Activated gamma-delta T cell treated with Interleukin-2 at 50 U/mL for 16 hours (primary cell): ENCODE data around the gene FBN2.
"Not testable (repeated sequence)": the region's sequence is repeated elsewhere in the genome, so short reads cannot be mapped to it uniquely, and the experiment has no call there.

Experiments used
- DNase-seq: peaks from one replicate; pipeline ENCODE4 v3.0.0-alpha.2; 2020

Gene FBN2

DNA sequence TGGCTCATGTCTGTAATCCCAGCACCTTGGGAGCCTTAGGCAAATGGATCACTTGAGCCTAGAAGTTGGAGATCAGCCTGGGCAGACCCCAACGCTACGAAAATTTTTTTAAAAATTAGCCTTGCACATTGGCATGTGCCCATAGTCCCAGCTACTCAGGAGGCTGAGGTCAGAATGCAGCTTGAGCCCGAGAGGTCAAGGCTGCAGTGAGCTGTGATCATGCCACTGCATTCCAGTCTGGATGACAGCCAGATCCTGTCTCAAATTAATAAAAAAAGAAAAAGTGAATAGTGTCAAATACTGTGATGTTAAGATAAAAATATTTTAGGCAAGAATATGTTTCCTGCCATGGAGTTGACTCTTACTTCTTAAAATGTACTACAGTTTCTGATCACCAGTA is 5.3 kb downstream of the FBN2 start:
- no peak for DNase-seq

DNA sequence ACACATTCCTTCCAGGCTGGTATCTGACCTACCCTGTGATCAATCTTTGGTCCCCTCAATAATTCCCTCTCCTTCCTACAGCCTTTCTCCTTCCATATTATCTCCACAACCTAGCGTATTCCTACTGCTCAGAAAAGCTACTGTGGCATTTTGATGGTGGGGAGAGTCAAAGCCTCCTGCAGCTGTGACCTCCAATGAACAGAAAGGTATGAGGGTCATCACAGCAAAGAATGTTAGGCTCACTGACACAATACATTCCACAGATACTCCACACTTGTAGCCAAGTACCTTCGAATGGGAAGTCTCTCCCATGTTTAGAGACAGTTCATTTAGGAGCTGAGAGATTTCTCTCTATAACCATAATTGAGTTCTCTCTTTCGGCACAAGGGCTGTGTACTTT is 5.9 kb downstream of the FBN2 start:
- DNase-seq = no peak

DNA sequence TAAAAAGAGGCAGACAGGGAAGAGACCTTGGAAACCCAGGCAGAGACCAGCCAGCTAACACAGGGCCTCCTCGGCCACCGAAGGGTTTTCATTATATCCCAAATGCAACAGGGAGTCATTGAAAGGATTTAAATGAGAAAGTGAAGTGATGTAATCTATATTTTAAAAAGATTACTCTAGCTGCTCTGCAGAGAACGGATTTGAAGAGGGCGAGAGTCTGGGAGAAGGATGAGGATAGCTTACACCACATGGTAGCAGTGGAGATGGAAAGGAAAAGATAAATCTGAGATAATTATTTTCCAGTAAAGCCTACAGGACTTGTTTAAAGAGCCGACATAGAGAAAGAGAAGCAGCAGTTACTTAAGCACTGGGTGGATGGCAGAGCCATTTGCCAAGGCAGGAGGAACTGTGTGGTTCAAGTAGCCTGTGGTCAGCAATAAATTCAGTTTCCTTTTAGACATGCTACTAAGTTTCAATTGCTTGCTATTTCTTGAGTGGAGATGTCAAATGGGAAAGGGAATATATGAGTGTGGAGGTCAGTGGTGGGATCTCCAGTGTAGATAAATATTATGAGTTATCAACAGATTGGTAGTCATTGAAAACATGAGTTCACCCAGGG is 9.3 kb downstream of the FBN2 start:
- DNase-seq = no peak

DNA sequence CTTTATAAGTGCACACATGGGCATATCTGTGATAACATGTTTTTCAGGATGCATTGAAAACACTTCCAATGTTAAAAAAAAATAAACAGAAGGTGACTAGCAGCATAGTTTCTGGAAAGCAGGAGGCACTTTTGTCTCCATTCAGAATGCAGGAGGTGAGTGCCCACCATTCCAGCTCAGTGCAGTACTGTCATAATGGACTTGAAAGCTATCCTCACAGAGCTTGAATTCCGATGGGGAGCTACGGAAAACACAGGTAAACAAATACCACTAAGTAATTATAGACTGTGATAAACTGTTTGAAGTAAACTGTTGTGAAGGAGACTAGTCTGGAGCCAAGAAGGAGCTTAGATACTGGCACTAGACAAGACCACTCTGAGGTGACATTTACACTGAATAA is 9.9 kb downstream of the FBN2 start:
- DNase-seq = no peak

DNA sequence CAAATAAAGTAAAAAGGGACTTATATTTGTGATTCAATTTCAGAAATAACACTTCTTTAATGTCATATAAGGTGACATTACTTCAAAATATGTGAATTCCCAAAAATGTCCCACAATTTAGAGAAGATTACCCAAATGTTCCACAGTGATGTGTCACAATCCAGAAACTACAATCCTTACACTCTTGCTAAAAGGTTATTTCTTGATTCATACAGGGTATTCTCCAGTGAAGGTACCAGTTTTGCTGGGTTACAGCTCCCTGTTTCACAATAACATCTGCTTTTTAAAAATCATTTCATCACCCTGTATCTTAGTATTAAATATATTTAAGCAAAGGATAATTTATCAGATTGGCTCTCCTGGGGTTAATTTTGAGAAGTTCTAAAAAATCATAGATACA is 11.0 kb downstream of the FBN2 start:
- DNase-seq = no peak

DNA sequence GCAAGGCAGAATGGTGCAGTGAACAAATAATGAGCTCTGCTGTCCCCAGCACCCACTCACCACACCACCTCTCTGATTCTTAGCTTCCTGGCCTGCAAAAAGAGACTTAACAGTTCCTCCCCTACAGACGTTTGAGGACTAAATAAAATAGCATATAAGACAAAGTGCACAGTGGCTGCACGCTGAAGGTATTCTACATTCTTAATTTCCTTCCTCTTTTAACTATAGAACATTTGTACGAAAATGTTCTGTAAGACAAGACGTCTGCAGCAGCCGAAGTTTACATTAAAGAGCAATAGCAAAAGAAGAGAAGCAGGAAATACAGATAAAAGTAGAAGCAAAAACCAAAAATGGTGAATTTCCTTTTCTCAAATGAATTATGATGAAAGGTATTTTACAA is 15.7 kb downstream of the FBN2 start:
- no peak for DNase-seq

DNA sequence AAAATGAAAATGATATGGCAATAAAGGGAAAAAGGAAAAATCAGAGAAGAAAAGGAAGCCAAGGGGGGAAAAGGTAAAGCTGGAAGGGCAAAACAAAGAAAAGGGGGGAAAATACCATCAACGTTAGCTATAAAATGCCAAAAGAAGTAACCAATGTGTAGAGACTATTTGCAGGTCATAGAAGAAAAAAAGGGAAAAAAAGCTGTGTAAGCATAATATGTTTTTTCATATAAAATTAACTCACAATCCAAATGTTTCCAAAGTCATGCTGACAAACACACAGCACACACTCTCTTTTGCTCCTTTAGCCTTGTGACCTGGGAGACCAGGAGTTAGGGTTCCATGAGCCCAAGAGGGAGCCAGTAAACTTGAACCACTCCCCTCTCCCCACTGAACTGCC is 18.2 kb downstream of the FBN2 start:
- DNase-seq = no peak

DNA sequence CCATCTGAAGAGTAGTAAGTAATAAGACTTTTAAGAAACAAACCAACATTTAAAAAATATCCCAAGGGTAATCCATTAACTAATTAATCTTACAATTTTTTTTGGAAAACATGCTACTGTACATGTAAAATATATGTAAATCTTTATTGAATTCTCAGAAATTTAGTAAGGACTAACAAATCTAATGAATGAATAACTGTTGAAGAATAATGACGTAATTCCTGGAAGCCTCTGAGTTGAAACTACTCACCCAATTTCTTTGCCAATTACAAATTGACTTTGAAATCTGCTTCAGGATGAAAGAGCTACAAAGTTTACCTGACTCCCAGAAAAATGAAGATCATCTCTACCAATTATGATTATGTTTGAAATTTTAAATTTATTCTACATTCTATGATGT is 21.1 kb downstream of the FBN2 start:
- no peak for DNase-seq

DNA sequence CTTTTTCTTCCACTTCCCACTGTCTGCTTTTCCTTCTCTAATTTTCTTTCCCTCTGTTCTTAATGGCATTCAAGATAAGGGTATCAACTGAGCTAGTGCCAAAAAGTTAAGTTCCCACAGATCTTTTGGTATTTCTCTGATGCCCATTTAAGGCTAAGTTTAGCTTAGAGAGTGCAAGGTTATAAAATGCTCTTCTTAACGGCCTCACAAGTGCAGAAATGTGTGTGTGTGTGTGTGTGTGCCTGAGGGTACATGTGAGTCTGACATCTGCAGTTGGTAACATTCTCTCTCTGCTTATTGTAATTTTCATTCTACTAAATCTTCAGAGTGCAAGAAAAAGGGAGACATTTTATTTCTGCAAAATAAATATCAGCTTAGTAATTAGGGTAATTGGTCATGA is 24.2 kb downstream of the FBN2 start:
- DNase-seq = no peak

DNA sequence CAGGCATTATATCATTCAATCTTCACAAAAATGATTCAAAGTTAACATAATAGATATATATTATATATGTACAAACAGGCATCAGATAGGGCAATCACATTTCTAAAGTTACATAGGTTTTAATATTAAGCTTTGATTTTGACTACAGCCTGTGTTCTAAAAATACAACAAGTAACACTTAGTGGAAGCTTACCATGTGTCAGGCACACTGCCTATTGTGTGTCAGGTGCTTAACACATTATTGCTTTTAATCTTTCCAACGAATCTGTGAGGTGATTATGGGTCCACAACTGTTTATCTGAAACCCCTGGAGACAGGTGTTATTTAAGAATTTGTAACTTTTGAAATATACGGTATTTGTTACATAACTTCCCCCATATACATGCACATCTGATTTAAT is 25.2 kb downstream of the FBN2 start:
- no peak for DNase-seq

DNA sequence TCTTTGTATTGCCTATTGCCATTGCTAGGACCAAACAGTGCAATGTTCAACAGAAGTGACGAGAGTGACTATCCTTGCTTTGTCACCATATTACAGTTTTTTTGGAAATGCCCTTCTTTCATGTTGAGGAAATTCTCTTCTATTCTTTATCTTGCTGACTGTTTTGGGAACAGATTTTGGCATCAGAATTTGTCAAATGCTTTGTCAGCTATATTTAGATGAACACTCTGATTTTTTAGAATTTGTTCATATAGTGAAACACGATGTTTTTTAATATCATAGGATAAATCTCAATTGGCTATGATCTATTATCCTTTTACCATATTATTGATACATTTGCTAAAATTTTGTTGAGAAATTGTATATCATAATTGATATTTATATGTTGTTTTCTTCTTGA is 31.4 kb downstream of the FBN2 start:
- DNase-seq = no peak

DNA sequence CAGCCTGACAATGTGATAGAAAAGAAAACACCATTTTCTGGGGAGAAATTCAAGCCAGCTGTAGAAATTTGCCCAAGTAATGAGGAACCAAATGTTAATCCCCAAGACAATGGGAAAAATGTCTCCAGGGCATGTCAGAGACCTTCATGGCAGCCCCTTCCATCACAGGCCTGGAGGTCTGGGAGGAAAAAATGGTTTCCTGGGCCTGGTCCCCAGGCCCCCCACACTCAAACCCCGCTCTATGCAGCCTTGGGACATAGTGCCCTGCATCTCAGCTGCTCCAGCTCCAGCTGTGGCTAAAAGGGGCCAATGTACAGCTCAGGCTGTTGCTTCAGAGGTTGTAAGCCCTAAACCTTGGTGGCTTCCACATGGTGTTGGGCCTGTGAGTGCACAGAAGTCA is 34.3 kb downstream of the FBN2 start:
- not testable (repeated sequence) for DNase-seq

DNA sequence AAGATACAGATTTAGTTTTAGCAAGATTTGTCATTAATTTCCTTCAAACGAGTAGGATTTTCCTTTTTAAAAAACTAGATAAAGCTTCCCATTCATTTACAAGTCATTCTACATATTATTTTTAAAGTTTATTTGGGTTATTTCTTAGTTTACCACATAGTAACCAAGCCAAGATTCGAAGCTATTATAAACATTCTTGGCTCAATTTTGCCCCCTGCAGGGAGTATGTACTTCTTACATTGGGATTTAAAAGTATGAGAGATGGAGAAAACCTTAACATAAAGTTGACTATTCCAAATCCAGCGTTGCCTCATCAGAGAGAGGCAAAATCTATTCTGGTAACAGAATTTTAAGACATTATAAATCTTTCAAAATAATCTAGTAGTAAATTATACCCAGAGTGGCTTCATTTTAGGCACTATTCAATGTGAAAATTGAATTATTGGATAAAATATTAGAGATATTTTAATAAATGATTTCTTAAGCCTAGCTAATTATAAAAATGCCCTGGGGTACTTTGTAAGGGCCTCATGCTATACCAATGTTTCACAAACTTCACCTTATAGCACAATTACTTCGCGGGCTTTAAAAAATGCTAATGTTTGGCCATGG is 39.1 kb downstream of the FBN2 start:
- no peak for DNase-seq

DNA sequence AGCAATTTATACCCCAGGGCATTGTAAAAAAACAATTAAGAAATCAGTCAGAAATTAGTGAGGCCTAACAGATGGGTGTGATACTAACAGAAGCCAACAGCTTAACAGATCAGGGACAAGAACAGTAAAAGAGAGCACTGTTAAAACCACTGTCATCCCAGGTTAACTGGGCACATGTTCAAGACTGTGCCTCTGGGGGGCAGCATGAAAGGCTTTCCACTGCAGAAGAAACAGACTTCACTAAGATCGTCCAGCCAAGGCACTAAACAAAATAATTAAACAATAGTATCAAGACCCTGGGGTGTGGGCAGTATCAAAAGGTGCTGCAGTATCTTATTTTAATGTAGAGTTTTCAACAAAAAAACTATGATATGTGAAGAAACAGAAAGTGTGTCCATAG is 43.5 kb downstream of the FBN2 start:
- DNase-seq = no peak

DNA sequence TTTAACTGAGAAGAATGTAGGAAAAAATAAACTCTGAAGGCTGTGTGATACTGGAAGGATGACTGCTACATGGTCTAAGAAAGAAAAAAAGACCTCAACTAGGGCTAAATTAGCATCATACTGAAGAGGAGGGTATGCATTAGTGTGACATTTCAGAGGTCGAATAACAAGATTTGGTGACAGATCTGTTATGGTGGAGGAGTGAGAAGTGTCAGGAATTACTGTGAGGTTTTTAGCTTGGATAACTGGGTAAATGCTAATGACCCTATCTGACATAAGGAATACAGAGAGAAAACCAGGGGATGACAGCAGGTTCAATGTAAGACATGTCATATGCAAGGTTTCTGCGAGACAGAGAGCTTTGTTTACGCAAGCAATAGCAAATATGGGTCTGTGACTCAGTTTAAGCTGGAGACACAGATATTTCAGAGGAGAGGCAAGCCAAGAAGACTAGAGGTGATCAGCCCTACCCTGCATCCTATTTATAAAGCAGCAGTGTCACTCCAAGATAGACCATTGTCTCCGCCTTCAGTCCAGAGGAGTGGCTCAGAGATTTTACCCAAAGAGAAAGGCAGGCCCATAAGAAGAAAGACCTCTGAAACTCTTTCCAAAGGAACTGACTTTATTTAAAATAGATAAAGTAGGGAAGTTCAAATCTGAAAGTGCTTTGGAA is 44.3 kb downstream of the FBN2 start:
- no peak for DNase-seq

DNA sequence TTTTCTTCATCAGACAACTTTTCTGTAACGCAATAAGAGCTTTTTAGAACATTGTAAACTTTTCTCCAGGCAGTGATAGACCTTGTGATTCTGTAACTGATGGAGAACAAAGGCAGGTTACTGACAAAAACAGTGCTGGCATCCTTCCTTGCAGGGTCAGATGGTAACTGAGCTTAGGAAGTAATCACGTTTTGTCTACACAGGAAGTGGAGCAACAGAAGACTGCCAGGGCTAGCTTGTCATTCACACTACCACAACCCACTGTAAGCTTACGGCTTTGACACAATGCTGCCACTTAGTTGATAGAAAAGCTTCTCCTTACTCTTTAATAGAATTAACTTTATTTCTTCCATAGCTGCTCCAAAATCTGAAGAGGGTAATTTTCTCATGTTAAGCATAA is 46.8 kb downstream of the FBN2 start:
- no peak for DNase-seq

DNA sequence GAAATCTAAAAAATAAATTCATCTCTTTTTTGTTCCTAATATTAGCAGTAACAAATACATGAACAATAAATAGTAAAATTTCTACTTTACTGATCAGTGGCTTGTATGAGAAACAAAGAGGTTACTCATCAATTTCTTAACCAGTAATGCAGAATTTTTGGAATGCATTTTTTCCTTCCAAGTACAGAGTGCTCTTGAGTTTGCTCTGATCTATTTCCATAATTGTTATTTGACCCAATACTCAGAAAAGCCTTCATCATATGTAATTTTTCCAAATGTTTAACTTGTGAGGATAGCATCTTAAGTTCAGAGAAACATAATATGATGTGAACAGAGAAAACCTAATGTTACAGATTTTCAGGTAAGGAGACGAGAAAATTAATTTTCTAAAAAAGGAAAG is 47.3 kb downstream of the FBN2 start:
- DNase-seq = no peak

DNA sequence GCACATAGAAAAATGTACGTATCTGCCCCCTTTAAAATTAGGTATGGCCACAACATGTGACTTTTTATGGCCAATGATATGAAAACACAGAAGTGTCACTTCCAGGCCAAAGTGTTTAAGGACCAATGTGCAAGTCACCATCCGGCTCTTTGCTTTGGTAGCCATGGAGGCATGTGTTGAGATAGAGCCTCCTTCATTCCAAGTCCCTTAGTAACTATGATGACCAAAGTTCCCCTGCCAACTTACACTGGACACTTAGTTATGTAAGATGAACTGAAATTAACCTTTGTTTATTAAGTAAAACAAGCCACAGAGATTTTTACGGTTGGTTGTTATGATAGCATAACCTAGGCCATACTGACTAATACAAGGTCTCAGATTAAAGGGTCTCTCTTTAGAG is 51.0 kb downstream of the FBN2 start:
- no peak for DNase-seq

DNA sequence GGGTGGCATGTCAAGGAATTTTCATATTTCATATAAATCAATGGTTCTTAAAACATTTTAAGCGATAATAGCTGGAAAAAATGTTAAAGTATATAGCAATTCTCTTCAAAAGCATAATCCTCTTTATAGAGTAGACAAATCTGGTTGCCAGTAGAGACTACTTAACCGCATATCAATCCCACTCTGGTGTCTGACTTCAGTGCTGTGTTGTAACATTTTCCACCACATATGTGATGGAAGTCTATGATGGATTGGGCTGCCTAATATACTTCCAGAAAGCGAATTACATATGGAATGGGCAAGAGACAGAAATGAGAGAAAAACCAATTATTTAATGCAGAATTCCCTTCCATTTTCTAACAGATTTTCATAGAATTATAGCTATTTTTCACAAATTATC is 54.3 kb downstream of the FBN2 start:
- DNase-seq = no peak

DNA sequence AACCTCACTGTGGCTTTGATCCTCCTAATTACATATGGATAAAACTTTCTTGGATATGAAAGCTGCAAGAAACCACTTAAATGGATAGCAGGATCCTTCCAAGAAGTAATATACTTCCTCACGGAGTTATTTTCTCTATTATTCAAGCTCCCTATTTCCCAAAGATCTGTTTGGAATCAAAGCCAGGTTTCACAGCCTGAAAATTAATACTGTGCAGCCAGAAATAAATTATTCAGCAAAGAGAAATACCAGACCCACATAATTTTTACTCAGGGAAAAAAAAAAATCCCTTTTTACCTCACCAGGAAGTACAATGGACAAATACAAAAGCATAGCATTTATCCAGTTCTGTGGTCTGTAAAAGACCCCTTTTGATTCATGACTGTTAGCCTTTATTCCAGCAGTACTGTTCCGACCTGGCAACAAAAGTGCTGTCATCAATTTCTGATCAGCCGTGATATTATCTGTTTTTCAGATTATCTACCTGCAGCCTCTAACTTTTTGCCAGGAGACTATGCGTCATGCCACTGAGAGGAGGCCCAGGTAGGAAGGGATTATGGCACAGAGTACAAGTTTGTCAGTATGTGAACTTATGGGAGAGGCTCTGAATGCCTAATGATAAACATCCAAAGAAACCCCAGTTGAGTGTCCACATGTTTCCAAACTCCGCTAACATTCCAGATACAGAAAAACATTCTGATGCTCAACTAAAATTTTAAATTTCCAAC is 57.0 kb downstream of the FBN2 start:
- no peak for DNase-seq

DNA sequence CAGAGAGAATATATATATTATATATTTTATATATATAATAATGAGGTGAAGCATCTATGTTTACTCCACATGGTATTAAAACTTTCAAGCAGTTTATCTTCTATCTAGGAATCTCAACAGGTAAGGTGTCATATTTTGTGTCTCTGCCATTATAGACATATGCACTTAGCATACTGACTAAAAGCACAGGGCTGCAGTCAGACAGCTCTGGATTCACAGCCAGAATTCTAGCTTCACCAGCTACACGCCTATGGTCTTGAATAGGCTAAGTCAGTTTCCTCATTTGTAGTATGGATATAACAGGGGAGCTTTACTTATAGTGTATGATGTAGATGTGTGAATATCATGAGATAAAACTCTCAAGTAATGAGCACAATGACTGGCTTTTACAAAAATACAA is 57.9 kb downstream of the FBN2 start:
- DNase-seq = no peak

DNA sequence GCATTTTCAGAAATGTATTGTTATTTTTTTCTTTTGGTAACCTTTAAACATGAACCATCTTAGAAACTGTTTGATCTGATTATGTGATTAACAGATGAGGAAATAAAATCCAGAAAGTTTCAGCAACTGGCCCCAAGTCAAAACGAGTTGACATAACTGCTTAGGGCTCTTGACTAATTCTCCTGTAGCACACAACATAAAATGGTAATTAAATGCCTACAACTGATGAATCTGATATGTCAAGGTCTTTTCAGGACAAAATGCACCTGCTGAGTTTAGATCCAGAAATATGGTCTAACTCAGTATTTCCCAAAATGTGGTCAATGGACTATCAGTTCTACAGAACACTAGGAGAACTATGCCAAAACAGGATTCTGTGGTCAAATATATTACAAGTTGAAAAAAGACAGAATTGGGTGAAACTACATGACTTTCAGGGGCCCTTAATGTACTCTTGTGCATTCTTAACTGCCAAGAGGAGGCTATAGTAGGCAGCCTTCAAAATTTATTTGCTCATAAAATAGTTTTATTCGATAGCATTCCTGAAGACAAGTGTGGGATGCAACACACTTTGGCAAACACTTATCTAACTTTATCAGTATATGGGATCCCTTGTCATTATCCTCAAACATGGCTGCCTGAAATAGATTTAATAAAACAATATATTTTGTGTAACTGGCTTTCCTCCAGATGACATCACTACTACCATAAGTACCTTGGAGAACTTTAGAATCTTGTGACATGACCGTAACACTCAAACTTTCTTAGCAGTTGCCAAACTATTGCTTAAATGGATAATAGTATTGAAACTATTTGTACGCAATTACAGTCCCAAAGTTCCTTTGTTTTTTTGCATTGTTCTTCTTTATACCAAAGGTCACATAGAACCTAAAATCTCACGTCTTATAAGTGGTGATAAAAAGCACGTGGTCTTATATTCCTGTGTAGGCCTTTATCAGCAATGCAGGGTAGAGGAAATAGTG is 59.4 kb downstream of the FBN2 start:
- DNase-seq = no peak

DNA sequence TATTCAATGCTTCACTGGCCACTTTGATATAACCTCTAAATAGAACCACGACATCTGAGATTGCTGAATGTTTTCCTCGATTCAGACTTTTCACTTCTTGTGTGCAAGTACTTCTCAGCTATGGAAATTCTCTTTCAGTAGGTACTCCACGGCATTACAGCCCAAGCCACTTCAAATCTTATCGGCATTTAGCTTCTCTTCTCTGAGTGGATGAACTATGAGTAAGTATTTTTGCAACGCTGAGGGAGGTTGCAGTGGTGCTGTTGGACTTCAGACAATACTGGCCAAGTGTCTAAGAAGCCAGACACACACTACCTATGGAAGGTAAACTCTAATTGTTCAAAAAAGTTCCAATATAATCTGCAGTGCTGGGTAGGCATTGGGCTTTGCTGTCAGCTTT is 60.1 kb downstream of the FBN2 start:
- DNase-seq = no peak
